HTR-8/SVneo (cell line): Measurements from ENCODE around the gene SLC17A7.

Experiments
- DNase-seq: peaks from one replicate; pipeline ENCODE4 v3.0.0; 2011; ENCODE audit warnings: low spot score, mixed read lengths; ENCODE audit not compliant: insufficient read length
- FAIRE-seq: peaks from 2 replicates; lab custom pipeline; 2011; peaks lifted over from hg19 to GRCh38; lab: Jason Lieb, UNC

SLC17A7 gene

GRCh38 chr19:49415102-49415809 lies 26.1 kb downstream of the SLC17A7 start:
- no peak for DNase-seq
- no peak for FAIRE-seq

- FAIRE-seq, result no peak
Measured at GRCh38 chr19:49414256-49414655, 27.1 kb downstream of the SLC17A7 start.

GRCh38 chr19:49413348-49413747 lies 28.0 kb downstream of the SLC17A7 start:
- no peak for FAIRE-seq
- no peak for DNase-seq

More at GRCh38 chr19:49414256-49414655, 27.1 kb downstream of the SLC17A7 start:
- no peak for DNase-seq

- no peak for FAIRE-seq
- no peak for DNase-seq
Measured at GRCh38 chr19:49411681-49412326, 29.5 kb downstream of the SLC17A7 start.

GRCh38 chr19:49409441-49410029 lies 31.8 kb downstream of the SLC17A7 start:
- FAIRE-seq, result no peak
- no peak for DNase-seq

- DNase-seq, result no peak
- no peak for FAIRE-seq
Measured at GRCh38 chr19:49408816-49409440, 32.4 kb downstream of the SLC17A7 start.

- DNase-seq (no peak), FAIRE-seq (no peak)
Measured at GRCh38 chr19:49407482-49408015, 33.8 kb downstream of the SLC17A7 start.

GRCh38 chr19:49407079-49407478 lies 34.2 kb downstream of the SLC17A7 start:
- FAIRE-seq, result no peak
- no peak for DNase-seq

- DNase-seq (peak; percentile 60), FAIRE-seq (peak; percentile 78)
Measured at GRCh38 chr19:49403404-49404187, 37.7 kb downstream of the SLC17A7 start.

- DNase-seq (no peak), FAIRE-seq (no peak)
Measured at GRCh38 chr19:49400029-49400428, 41.3 kb downstream of the SLC17A7 start.

- no peak for FAIRE-seq
Measured at GRCh38 chr19:49398931-49399330, 42.4 kb downstream of the SLC17A7 start.

GRCh38 chr19:49398001-49398615 lies 43.2 kb downstream of the SLC17A7 start:
- FAIRE-seq (no peak), DNase-seq (no peak)

More at GRCh38 chr19:49398931-49399330, 42.4 kb downstream of the SLC17A7 start:
- DNase-seq, result no peak

GRCh38 chr19:49396738-49397505 lies 44.4 kb downstream of the SLC17A7 start:
- no peak for FAIRE-seq
- no peak for DNase-seq

- no peak for FAIRE-seq
Measured at GRCh38 chr19:49395581-49396407, 45.5 kb downstream of the SLC17A7 start.

GRCh38 chr19:49393881-49394280 lies 47.4 kb downstream of the SLC17A7 start:
- no peak for DNase-seq
- no peak for FAIRE-seq

More at GRCh38 chr19:49395581-49396407, 45.5 kb downstream of the SLC17A7 start:
- no peak for DNase-seq

GRCh38 chr19:49391581-49392399 lies 49.5 kb downstream of the SLC17A7 start:
- DNase-seq, result peak; percentile 90
- peak; percentile 95 for FAIRE-seq

GRCh38 chr19:49390929-49391359 lies 50.4 kb downstream of the SLC17A7 start:
- FAIRE-seq (no peak), DNase-seq (no peak)
